Stomach smooth muscle (tissue), 2 donors: ENCODE results near the gene SH3D21.

Experiments used
- H3K27ac ChIP-seq: one replicate; pipeline ENCODE4 v1.7.0; 2013; ENCODE audit warnings: mild to moderate bottlenecking, low read length, inconsistent platforms
- H3K27me3 ChIP-seq, 2 donors: one replicate each; pipeline ENCODE4 v1.7.0; 2013; ENCODE audit warnings: low read length in 2 of 2; ENCODE audit not compliant: insufficient read depth in 2 of 2, control insufficient read depth in 1 of 2
- H3K36me3 ChIP-seq, 2 donors: one replicate each; pipeline ENCODE4 v1.7.0; 2013; ENCODE audit warnings: low read length in 2 of 2; ENCODE audit not compliant: control insufficient read depth in 2 of 2, insufficient read depth in 2 of 2
- H3K4me1 ChIP-seq: one replicate; pipeline ENCODE4 v1.7.0; 2013; ENCODE audit warnings: low read length; ENCODE audit not compliant: control insufficient read depth, insufficient read depth
- H3K4me3 ChIP-seq, 2 donors: one replicate each; pipeline ENCODE4 v1.7.0; 2013; ENCODE audit warnings: low read length in 2 of 2
- H3K9ac ChIP-seq, 2 donors: one replicate each; pipeline ENCODE4 v1.7.0; 2013; ENCODE audit warnings: low read length in 2 of 2, mild to moderate bottlenecking in 1 of 2
- H3K9me3 ChIP-seq, 2 donors: one replicate each; pipeline ENCODE4 v1.7.0; 2013; ENCODE audit warnings: low read length in 2 of 2; ENCODE audit not compliant: control insufficient read depth in 2 of 2
- donor health status: healthy.
- donor health status: Pancreatic carcinoma.

Gene SH3D21

GRCh38 chr1:36321119-36321951 is 15.2 kb downstream of the SH3D21 start:
- Histone ChIP-seq H3K27ac (no peak overlapping the region), H3K36me3 (no peaks in the 10 kb centered on the region), H3K9me3 (no peaks in the 10 kb centered on the region), H3K4me1 (peaks cover 29% of the 10 kb centered on the region), H3K27me3 (no peaks in the 10 kb centered on the region), H3K4me3 (peak overlapping the region; percentile 51 to 77), H3K9ac (no peak overlapping the region)

GRCh38 chr1:36322041-36322785 is 16.0 kb downstream of the SH3D21 start:
- H3K4me3 ChIP-seq = peak overlapping the region in 1 of 2 donors; percentile 77
- H3K27me3 ChIP-seq = no peaks in the 10 kb centered on the region
- no peaks in the 10 kb centered on the region for H3K36me3 ChIP-seq
- H3K27ac ChIP-seq = peak overlapping the region; percentile 70
- peaks cover 29% of the 10 kb centered on the region for H3K4me1 ChIP-seq
- no peak overlapping the region for H3K9ac ChIP-seq
- H3K9me3 ChIP-seq = no peaks in the 10 kb centered on the region

- Histone ChIP-seq H3K4me1 (peaks cover 29% of the 10 kb centered on the region), H3K9me3 (no peaks in the 10 kb centered on the region), H3K4me3 (peak overlapping the region; percentile 60 to 77), H3K27me3 (no peaks in the 10 kb centered on the region), H3K36me3 (no peaks in the 10 kb centered on the region), H3K27ac (peak overlapping the region; percentile 70), H3K9ac (peak overlapping the region; percentile 59 to 60)
These were observed 16.8 kb downstream of the SH3D21 start for GRCh38 chr1:36322786-36323635.

- Histone ChIP-seq H3K4me3 (peak within 1 kb of the TSS; percentile 72 to 77), H3K36me3 (no peaks in the 10 kb centered on the region), H3K27ac (peak within 1 kb of the TSS; percentile 70), H3K27me3 (no peaks in the 10 kb centered on the region), H3K4me1 (peaks cover 29% of the 10 kb centered on the region), H3K9me3 (no peaks in the 10 kb centered on the region), H3K9ac (peak within 1 kb of the TSS; percentile 76)
These were observed 17.6 kb downstream of the SH3D21 start, which contains the start of gene EVA1B for GRCh38 chr1:36323636-36324352. TSS of gene EVA1B (minus strand) at chr1:36323645. CDS start at chr1:36323037, 608 bp downstream.

GRCh38 chr1:36324353-36324703 is 18.2 kb downstream of the SH3D21 start:
- H3K27me3 ChIP-seq = no peaks in the 10 kb centered on the region
- H3K9me3 ChIP-seq = no peaks in the 10 kb centered on the region
- H3K36me3 ChIP-seq = no peaks in the 10 kb centered on the region
- peak overlapping the region; percentile 37 for H3K27ac ChIP-seq
- H3K9ac ChIP-seq = peak overlapping the region in 1 of 2 donors; percentile 76
- peaks cover 29% of the 10 kb centered on the region for H3K4me1 ChIP-seq
- peak overlapping the region in 1 of 2 donors; percentile 77 for H3K4me3 ChIP-seq

- Histone ChIP-seq H3K4me1 (peaks cover 19% of the 10 kb centered on the region), H3K9me3 (no peaks in the 10 kb centered on the region), H3K36me3 (no peaks in the 10 kb centered on the region), H3K27me3 (no peaks in the 10 kb centered on the region), H3K4me3 (no peak overlapping the region), H3K9ac (no peak overlapping the region), H3K27ac (no peak overlapping the region)
These were observed 20.3 kb downstream of the SH3D21 start for GRCh38 chr1:36326499-36326898.

GRCh38 chr1:36327421-36328087 is 21.4 kb downstream of the SH3D21 start:
- Histone ChIP-seq H3K4me3 (no peak overlapping the region), H3K27me3 (no peaks in the 10 kb centered on the region), H3K9me3 (no peaks in the 10 kb centered on the region), H3K36me3 (no peaks in the 10 kb centered on the region), H3K4me1 (peaks cover 10% of the 10 kb centered on the region), H3K9ac (no peak overlapping the region), H3K27ac (no peak overlapping the region)

- no peak overlapping the region for H3K9ac ChIP-seq
- H3K27ac ChIP-seq = no peak overlapping the region
- no peaks in the 10 kb centered on the region for H3K9me3 ChIP-seq
- H3K36me3 ChIP-seq = no peaks in the 10 kb centered on the region
- H3K4me1 ChIP-seq = peaks cover 10% of the 10 kb centered on the region
- no peak overlapping the region for H3K4me3 ChIP-seq
- no peaks in the 10 kb centered on the region for H3K27me3 ChIP-seq
These were observed 21.9 kb downstream of the SH3D21 start for GRCh38 chr1:36328088-36328480.

GRCh38 chr1:36328713-36329112 is 22.5 kb downstream of the SH3D21 start:
- H3K27ac ChIP-seq = no peak overlapping the region

More at GRCh38 chr1:36328713-36329112, 22.5 kb downstream of the SH3D21 start:
- H3K9me3 ChIP-seq = no peaks in the 10 kb centered on the region
- H3K4me1 ChIP-seq = peaks cover 8% of the 10 kb centered on the region
- H3K36me3 ChIP-seq = no peaks in the 10 kb centered on the region
- H3K27me3 ChIP-seq = no peaks in the 10 kb centered on the region
- H3K4me3 ChIP-seq = no peak overlapping the region
- H3K9ac ChIP-seq = no peak overlapping the region
